SK-N-SH (cell line): ENCODE data around the gene ELFN2. TPM values are rescaled to one million over a fixed set of nuclear protein-coding genes. Genes with fewer than 3 reads are reported as not detected.

Source experiments
- CTCF ChIA-PET: fragments of 300-600, 350-600 bp; formaldehyde crosslinking; extraction: SDS; loops from one replicate; lab custom pipeline; 2021; lab: Yijun Ruan, JAX
- POLR2A ChIA-PET: fragments of 350-600 bp; sonication (Branson Sonifier 250); formaldehyde crosslinking; extraction: SDS; loops from one replicate; lab custom pipeline; 2020; ENCODE audit warnings: antibody characterized with exemption, inconsistent platforms; lab: Yijun Ruan, JAX
- DNase-seq: peaks from one replicate; pipeline ENCODE4 v3.0.0; 2012
- H2AFZ ChIP-seq: fragments of 200-600 bp; sonication (generic); 2 replicates; pipeline ENCODE4 v1.8.1; 2016; ENCODE audit warnings: antibody characterized with exemption, mild to moderate bottlenecking, low read depth
- H3F3A ChIP-seq: fragments of 200-600 bp; sonication (generic); replicated peaks from 2 replicates; pipeline ENCODE3; 2016; ENCODE audit warnings: antibody characterized with exemption, mild to moderate bottlenecking; ENCODE audit not compliant: insufficient read depth
- H3K27ac ChIP-seq, 2 experiments: fragments of 200-500 bp in 1 of 2; fragments of 200-600 bp in 1 of 2; sonication (Bioruptor generic) in 1 of 2; sonication (generic), shearing (Covaris generic) in 1 of 2; 2 replicates each; pipeline versions ENCODE4 v1.5.1 to v1.6.1; 2014 to 2016; ENCODE audit warnings: low read depth in 2 of 2, inconsistent platforms in 1 of 2, low read length in 1 of 2, mild to moderate bottlenecking in 1 of 2, mixed read lengths in 1 of 2
- H3K27me3 ChIP-seq: fragments of 200-600 bp; sonication (generic), shearing (Covaris generic); 2 replicates; pipeline ENCODE4 v1.6.1; 2016; ENCODE audit warnings: mixed run types; ENCODE audit not compliant: insufficient read depth
- H3K36me3 ChIP-seq, 2 experiments: fragments of 200-500 bp in 1 of 2; fragments of 200-600 bp in 1 of 2; sonication (Bioruptor generic) in 1 of 2; sonication (generic) in 1 of 2; replicated peaks in 1 of 2; 2 replicates each; pipeline versions ENCODE3 to v1.5.1; 2014 to 2016; ENCODE audit warnings: low read length in 1 of 2, mild to moderate bottlenecking in 1 of 2; ENCODE audit not compliant: insufficient read depth in 2 of 2, control insufficient read depth in 1 of 2
- H3K4me1 ChIP-seq, 2 experiments: fragments of 200-500 bp in 1 of 2; fragments of 200-600 bp in 1 of 2; sonication (Bioruptor generic) in 1 of 2; sonication (generic), shearing (Covaris generic) in 1 of 2; 2 replicates each; pipeline versions ENCODE4 v1.5.1 to v1.6.1; 2014 to 2016; ENCODE audit warnings: low read depth in 1 of 2, low read length in 1 of 2, mixed run types in 1 of 2; ENCODE audit not compliant: insufficient read depth in 2 of 2, control insufficient read depth in 1 of 2
- H3K4me2 ChIP-seq: fragments of 200-600 bp; sonication (generic), shearing (Covaris generic); 2 replicates; pipeline ENCODE4 v1.6.1; 2017; ENCODE audit warnings: mixed run types
- H3K4me3 ChIP-seq, 2 experiments: fragments of 200-500 bp in 1 of 2; fragments of 200-600 bp in 1 of 2; sonication (Bioruptor generic) in 1 of 2; sonication (generic), shearing (Covaris generic) in 1 of 2; 2 replicates each; pipeline versions ENCODE4 v1.5.1 to v1.8.1; 2014 to 2016; ENCODE audit warnings: low read depth in 2 of 2, inconsistent platforms in 1 of 2, low read length in 1 of 2, mild to moderate bottlenecking in 1 of 2, mixed read lengths in 1 of 2, moderate library complexity in 1 of 2
- H3K79me2 ChIP-seq: fragments of 200-600 bp; sonication (generic); 2 replicates; pipeline ENCODE4 v1.8.1; 2017; ENCODE audit warnings: mild to moderate bottlenecking; ENCODE audit not compliant: insufficient read depth
- H3K9ac ChIP-seq: fragments of 200-600 bp; sonication (generic); 2 replicates; pipeline ENCODE4 v1.6.1; 2017; ENCODE audit warnings: mixed run types
- H3K9me2 ChIP-seq: fragments of 200-600 bp; sonication (generic); 2 replicates; pipeline ENCODE4 v1.6.1; 2017; ENCODE audit warnings: mixed run types
- H3K9me3 ChIP-seq: fragments of 200-600 bp; sonication (generic); 2 replicates; pipeline ENCODE4 v1.6.1; 2017; ENCODE audit warnings: mixed run types, mild to moderate bottlenecking, moderate library complexity
- H4K20me1 ChIP-seq: fragments of 200-600 bp; sonication (generic); 2 replicates; pipeline ENCODE4 v1.6.1; 2017; ENCODE audit warnings: mild to moderate bottlenecking, mixed run types; ENCODE audit not compliant: insufficient read depth
- CHD2 ChIP-seq: fragments of 150-350 bp; IDR thresholded peaks from 2 replicates; pipeline ENCODE4 v1.6.1; 2018; ENCODE audit warnings: low read length; ENCODE audit not compliant: partially characterized antibody
- EP300 ChIP-seq, 2 experiments: IDR thresholded peaks; 2 replicates each; pipeline versions ENCODE4 v1.4.0 to v1.6.1; 2012; ENCODE audit warnings: borderline replicate concordance in 1 of 2, low read depth in 1 of 2, low read length in 1 of 2
- GATA2 ChIP-seq: sonication (generic); formaldehyde crosslinking; IDR thresholded peaks from 2 replicates; pipeline ENCODE4 v1.5.0; 2020; ENCODE audit warnings: mild to moderate bottlenecking, missing genetic modification reagents
- IRF3 ChIP-seq: fragments of 150-350 bp; IDR thresholded peaks from 2 replicates; pipeline ENCODE4 v1.6.1; 2016; ENCODE audit warnings: mild to moderate bottlenecking, low read depth, low read length
- MXI1 ChIP-seq: IDR thresholded peaks from 2 replicates; pipeline ENCODE4 v1.6.1; 2012; ENCODE audit warnings: mild to moderate bottlenecking, low read depth, low read length, improper control_type of control experiment
- RAD21 ChIP-seq: IDR thresholded peaks from 2 replicates; pipeline ENCODE4 v1.6.1; 2012; ENCODE audit warnings: mild to moderate bottlenecking, low read length
- SIN3A ChIP-seq: IDR thresholded peaks from 2 replicates; pipeline ENCODE4 v1.6.1; 2012; ENCODE audit warnings: low read depth, mild to moderate bottlenecking, low read length, moderate library complexity, borderline replicate concordance
- TAF1 ChIP-seq: IDR thresholded peaks from 2 replicates; pipeline ENCODE4 v1.6.1; 2012; ENCODE audit warnings: low read depth, mild to moderate bottlenecking, low read length, moderate library complexity, borderline replicate concordance
- TEAD4 ChIP-seq: IDR thresholded peaks from 2 replicates; pipeline ENCODE4 v1.4.0; 2012; ENCODE audit warnings: mild to moderate bottlenecking, borderline replicate concordance; ENCODE audit not compliant: insufficient read depth
- YY1 ChIP-seq: IDR thresholded peaks from 2 replicates; pipeline ENCODE4 v1.4.0; 2012; ENCODE audit warnings: low read depth, mild to moderate bottlenecking
- WGBS: methylation state at CpG from one replicate; pipeline ENCODE4 v1.1.6; 2017; ENCODE audit warnings: low lambda C conversion rate; 5-methylcytosine and 5-hydroxymethylcytosine counted together
- polyA plus RNA-seq, 3 experiments: library from polyadenylated mRNA; depleted of rRNA; stranded (reverse); fragments of >200 nt; gene quantifications; 2 replicates each; pipeline ENCODE4 v1.2.3, GENCODE V29; 2012
- TF ChIP-seq, protein P1 (sequence below): IDR thresholded peaks from 2 replicates; pipeline ENCODE4 v1.4.0; 2012; ENCODE audit warnings: low read depth, borderline replicate concordance

ELFN2 gene
- polyA plus RNA-seq, 1 of the 3 experiments (the other 2 are of a cell fraction): 2.8 TPM

DNA sequence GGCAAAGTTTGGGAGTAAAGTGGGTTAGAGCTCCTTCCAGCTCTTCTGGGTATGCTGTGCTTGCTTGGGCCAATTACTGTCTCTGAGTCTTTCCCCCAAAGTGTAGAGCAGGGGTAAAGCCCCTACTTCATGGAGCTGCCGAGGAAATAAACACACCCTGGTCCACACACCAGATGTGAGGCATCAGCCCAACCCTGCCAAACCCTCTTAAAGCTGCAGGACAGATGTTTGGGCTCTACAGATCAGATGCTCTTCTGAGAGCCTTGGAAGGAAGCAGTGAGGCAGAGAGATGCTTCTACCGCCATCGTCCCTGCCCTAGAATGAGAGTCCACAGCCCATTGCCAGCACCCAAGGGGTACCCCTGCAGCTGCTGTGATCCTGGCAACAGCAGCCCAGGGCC lies 64.7 kb downstream of the ELFN2 start (continued):
- TF ChIP-seq EP300 (IDR thresholded peaks at IDR 0.05; ENCODE audit: borderline replicate concordance in 1 of 2, low read depth in 1 of 2, low read length in 1 of 2) (no peak), SIN3A (no peak)
- TF ChIP-seq, protein P1, sequence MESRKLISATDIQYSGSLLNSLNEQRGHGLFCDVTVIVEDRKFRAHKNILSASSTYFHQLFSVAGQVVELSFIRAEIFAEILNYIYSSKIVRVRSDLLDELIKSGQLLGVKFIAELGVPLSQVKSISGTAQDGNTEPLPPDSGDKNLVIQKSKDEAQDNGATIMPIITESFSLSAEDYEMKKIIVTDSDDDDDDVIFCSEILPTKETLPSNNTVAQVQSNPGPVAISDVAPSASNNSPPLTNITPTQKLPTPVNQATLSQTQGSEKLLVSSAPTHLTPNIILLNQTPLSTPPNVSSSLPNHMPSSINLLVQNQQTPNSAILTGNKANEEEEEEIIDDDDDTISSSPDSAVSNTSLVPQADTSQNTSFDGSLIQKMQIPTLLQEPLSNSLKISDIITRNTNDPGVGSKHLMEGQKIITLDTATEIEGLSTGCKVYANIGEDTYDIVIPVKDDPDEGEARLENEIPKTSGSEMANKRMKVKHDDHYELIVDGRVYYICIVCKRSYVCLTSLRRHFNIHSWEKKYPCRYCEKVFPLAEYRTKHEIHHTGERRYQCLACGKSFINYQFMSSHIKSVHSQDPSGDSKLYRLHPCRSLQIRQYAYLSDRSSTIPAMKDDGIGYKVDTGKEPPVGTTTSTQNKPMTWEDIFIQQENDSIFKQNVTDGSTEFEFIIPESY: no peak
- TF ChIP-seq, all 33 proteins: peak for 0

DNA sequence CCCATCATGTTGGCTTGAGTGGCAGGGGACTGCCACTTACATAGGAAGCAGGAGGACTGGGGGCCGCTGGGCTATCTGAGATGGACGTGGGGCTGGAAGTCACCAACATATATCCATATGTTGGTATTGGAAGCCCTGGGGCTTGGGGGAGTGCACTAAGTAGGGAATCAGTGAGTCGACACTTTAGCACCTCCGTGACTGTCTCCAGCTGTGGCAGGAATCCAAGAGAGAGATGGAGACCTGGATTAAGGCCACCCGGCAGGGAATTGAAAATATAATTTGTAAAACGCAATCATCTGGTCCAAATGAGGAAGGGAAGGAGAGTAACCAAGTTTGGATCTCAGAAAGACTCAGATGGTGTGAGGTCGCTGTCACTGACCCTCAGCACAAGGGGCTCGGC lies 68.4 kb downstream of the ELFN2 start:
- no peaks in the 10 kb centered on the region for H4K20me1 ChIP-seq
- H2AFZ ChIP-seq: no peak overlapping the region
- WGBS: 47% methylated on average over 6 of the region's 8 CpGs
- TF ChIP-seq MXI1: no peak
- no peak for TF ChIP-seq SIN3A
- TF ChIP-seq RAD21: no peak
- H3K27ac ChIP-seq: no peak overlapping the region
- H3K9me2 ChIP-seq: no peaks in the 10 kb centered on the region
- no peaks in the 10 kb centered on the region for H3F3A ChIP-seq
- CTCF ChIA-PET: no interaction called here
- POLR2A ChIA-PET: no interaction called here
- H3K9ac ChIP-seq: no peak overlapping the region
- DNase-seq: no peak
- H3K4me2 ChIP-seq: no peak overlapping the region
- no peak overlapping the region for H3K4me3 ChIP-seq
- no peaks in the 10 kb centered on the region for H3K27me3 ChIP-seq
- H3K36me3 ChIP-seq: no peaks in the 10 kb centered on the region
- H3K79me2 ChIP-seq: no peaks in the 10 kb centered on the region
- H3K9me3 ChIP-seq: no peaks in the 10 kb centered on the region
- peaks cover 0 to 14% of the 10 kb centered on the region in 2 experiments; a peak in 1 of 4 replicates for H3K4me1 ChIP-seq

DNA sequence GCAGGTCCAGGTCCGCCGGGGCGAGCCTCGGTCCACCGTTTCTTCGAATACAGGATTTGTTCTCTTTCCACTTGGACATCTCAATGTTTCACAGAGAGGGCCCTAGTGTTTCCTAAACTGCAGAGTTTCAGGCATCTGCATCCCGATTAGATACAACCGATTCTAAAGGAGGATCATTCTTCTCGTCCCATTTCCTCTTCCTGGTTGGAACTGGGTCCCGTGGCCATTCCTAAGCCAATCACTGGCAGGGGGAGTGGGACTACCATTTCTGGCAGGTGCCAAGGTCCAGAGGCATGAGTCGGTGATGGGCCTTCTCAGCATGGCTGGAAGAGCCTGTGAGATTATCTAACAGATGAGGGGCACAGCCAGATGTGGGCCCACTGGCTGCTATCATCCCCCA lies 68.9 kb downstream of the ELFN2 start:
- no peak overlapping the region for H2AFZ ChIP-seq
- H3F3A ChIP-seq: no peaks in the 10 kb centered on the region
- no peak overlapping the region for H3K4me3 ChIP-seq
- DNase-seq: no peak
- POLR2A ChIA-PET: no interaction called here
- WGBS: 91% methylated on average over 11 of the region's 11 CpGs
- no peaks in the 10 kb centered on the region for H3K27me3 ChIP-seq
- H3K9ac ChIP-seq: no peak overlapping the region
- no peaks in the 10 kb centered on the region for H3K36me3 ChIP-seq
- no peaks in the 10 kb centered on the region for H3K9me2 ChIP-seq
- H3K4me2 ChIP-seq: no peak overlapping the region
- H3K79me2 ChIP-seq: no peaks in the 10 kb centered on the region
- no peaks in the 10 kb centered on the region for H3K9me3 ChIP-seq
- no peak overlapping the region for H3K27ac ChIP-seq
- TF ChIP-seq TAF1 (no peak), SIN3A (no peak), TEAD4 (no peak), IRF3 (no peak), YY1 (no peak), CHD2 (no peak), GATA2 (CRISPR knock-in tag) (no peak)
- H4K20me1 ChIP-seq: no peaks in the 10 kb centered on the region
- CTCF ChIA-PET: no interaction called here
- H3K4me1 ChIP-seq: peaks cover 0 to 9% of the 10 kb centered on the region in 2 experiments; a peak in 1 of 4 replicates
